ENCODE measurements around the gene TP53RK.

Gene TP53RK

DNA sequence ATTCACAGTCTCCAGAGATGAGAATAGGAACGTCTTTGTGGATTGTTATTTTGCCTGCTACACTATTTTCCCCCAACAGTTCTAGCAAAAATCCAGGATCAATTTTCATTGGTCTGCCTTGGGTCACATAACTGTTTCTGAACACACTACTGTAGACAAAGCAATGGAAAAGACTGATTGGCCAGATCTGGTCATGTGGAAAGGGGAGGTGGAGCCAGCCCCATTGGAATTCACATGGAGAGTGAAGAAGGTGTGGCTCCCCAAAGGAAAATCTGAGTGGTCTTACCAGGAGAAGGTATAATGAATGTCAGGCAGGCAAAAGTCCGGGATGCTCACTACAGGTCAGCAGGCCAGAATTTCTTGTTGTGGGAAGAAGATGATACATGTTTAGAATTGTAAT, 9.5 kb upstream of the TP53RK start:
- no CpG with 5 or more reads among the region's 2 CpGs for WGBS (ENCODE audit: extremely low coverage, insufficient coverage, insufficient read length)
- H3K79me1 ChIP-seq (ENCODE audit: low read length) = no peaks in the 10 kb centered on the region
- H2BK120ac ChIP-seq (ENCODE audit: insufficient read depth, low read length, poor library complexity) = no peak overlapping the region
- peak in 1 of 2 donors; percentile 36 for DNase-seq
- no peaks in the 10 kb centered on the region for H3K79me2 ChIP-seq (ENCODE audit: control insufficient read depth, insufficient read depth, low read length, poor library complexity)
- H3K23ac ChIP-seq (ENCODE audit: low read length) = no peak overlapping the region
- H3K18ac ChIP-seq (ENCODE audit: low read length) = no peak overlapping the region
- no peak overlapping the region for H3K4me2 ChIP-seq (ENCODE audit: low read length)
- H3K4me1 ChIP-seq (ENCODE audit: control insufficient read depth in 1 of 2, insufficient read depth in 2 of 2, low read length in 2 of 2) = peaks cover 5 to 9% of the 10 kb centered on the region in 2 experiments
- no peak overlapping the region for H4K12ac ChIP-seq (ENCODE audit: low read depth, low read length)
- H2AK5ac ChIP-seq (ENCODE audit: low read length) = no peak overlapping the region
- H2AFZ ChIP-seq (ENCODE audit: insufficient read depth, low read length, poor library complexity) = no peak overlapping the region
- no peak overlapping the region for H3K9ac ChIP-seq (ENCODE audit: low read length)
- H3K27ac ChIP-seq (ENCODE audit: low read depth, low read length) = no peak overlapping the region
- H3K9me3 ChIP-seq (ENCODE audit: insufficient read depth, low read depth, low read length) = no peaks in the 10 kb centered on the region
- H3K14ac ChIP-seq (ENCODE audit: low read length) = no peak overlapping the region
- H2BK5ac ChIP-seq (ENCODE audit: low read depth, low read length, poor library complexity) = no peak overlapping the region
- no peak overlapping the region for H3K4me3 ChIP-seq (ENCODE audit: low read depth, low read length)
- no peak overlapping the region for H2BK12ac ChIP-seq (ENCODE audit: low read length)
- no peak overlapping the region for H3K4ac ChIP-seq (ENCODE audit: low read depth, low read length)
- H4K8ac ChIP-seq (ENCODE audit: low read depth, low read length) = no peak overlapping the region
- H4K91ac ChIP-seq (ENCODE audit: low read depth, low read length) = no peak overlapping the region
- H3K36me3 ChIP-seq (ENCODE audit: control insufficient read depth in 1 of 2, insufficient read depth in 2 of 2, low read length in 2 of 2) = no peaks in the 10 kb centered on the region
- no peaks in the 10 kb centered on the region for H3K27me3 ChIP-seq (ENCODE audit: insufficient read depth, low read length)

DNA sequence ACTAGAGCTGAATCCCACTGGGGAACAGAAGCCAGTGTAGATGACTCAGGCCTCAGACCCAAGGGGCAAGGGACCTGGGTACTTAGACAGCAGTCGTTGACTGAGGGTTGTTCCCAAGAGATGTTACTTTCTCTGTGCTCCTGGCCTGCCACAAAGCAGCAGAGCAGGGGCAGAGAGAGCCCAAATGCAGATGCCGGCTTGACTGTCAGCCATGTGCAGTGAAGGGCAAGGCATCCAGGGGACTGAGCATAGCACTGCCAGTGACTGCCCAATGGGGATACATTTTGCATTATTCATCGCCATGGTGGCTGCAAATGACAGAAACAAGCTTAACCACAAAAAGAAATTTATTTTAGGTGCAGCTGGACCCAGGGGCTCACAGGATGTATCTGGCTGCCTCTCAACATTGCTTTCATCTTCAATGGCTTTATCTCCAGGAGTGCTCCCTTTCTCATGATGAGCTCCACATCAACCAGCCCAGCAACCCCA, 7.6 kb upstream of the TP53RK start:
- H3K14ac ChIP-seq (ENCODE audit: low read length) = no peak overlapping the region
- no peak overlapping the region for H3K23ac ChIP-seq (ENCODE audit: low read length)
- no peak overlapping the region for H3K4me2 ChIP-seq (ENCODE audit: low read length)
- H2BK12ac ChIP-seq (ENCODE audit: low read length) = no peak overlapping the region
- no peak overlapping the region for H4K8ac ChIP-seq (ENCODE audit: low read depth, low read length)
- no peaks in the 10 kb centered on the region for H3K79me2 ChIP-seq (ENCODE audit: control insufficient read depth, insufficient read depth, low read length, poor library complexity)
- peaks cover 3 to 6% of the 10 kb centered on the region in 2 experiments for H3K4me1 ChIP-seq (ENCODE audit: control insufficient read depth in 1 of 2, insufficient read depth in 2 of 2, low read length in 2 of 2)
- no peak overlapping the region for H2AFZ ChIP-seq (ENCODE audit: insufficient read depth, low read length, poor library complexity)
- no peaks in the 10 kb centered on the region for H3K79me1 ChIP-seq (ENCODE audit: low read length)
- no CpG with 5 or more reads among the region's 3 CpGs for WGBS (ENCODE audit: extremely low coverage, insufficient coverage, insufficient read length)
- no peak overlapping the region for H2BK5ac ChIP-seq (ENCODE audit: low read depth, low read length, poor library complexity)
- H3K4ac ChIP-seq (ENCODE audit: low read depth, low read length) = no peak overlapping the region
- no peaks in the 10 kb centered on the region for H3K36me3 ChIP-seq (ENCODE audit: control insufficient read depth in 1 of 2, insufficient read depth in 2 of 2, low read length in 2 of 2)
- no peaks in the 10 kb centered on the region for H3K27me3 ChIP-seq (ENCODE audit: insufficient read depth, low read length)
- no peak overlapping the region for H4K91ac ChIP-seq (ENCODE audit: low read depth, low read length)
- no peak overlapping the region for H3K4me3 ChIP-seq (ENCODE audit: low read depth, low read length)
- H3K9ac ChIP-seq (ENCODE audit: low read length) = no peak overlapping the region
- no peak overlapping the region for H3K27ac ChIP-seq (ENCODE audit: low read depth, low read length)
- H2BK120ac ChIP-seq (ENCODE audit: insufficient read depth, low read length, poor library complexity) = no peak overlapping the region
- H4K12ac ChIP-seq (ENCODE audit: low read depth, low read length) = no peak overlapping the region
- no peaks in the 10 kb centered on the region for H3K9me3 ChIP-seq (ENCODE audit: insufficient read depth, low read depth, low read length)
- no peak overlapping the region for H2AK5ac ChIP-seq (ENCODE audit: low read length)
- H3K18ac ChIP-seq (ENCODE audit: low read length) = no peak overlapping the region
- DNase-seq = no peak

DNA sequence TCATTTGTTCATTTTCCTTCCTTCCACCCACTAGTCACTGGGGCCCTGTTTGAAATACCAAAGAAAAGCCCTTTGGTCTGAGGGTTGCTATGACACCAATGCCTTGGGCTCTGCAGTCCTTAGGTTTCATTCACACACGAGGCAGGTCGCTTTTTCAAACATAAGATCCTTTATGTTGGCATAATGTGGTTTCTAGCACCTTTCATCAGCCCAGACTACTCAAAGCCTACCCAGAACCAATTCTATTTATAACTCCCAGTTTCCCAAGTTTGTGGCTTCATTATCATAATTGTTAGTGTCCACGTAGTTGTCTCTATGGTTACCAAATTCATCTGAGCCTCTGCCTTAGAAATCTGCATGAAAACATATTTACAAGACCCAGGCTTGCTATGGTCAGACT, 6.6 kb upstream of the TP53RK start:
- Histone ChIP-seq H3K23ac (ENCODE audit: low read length) (no peak overlapping the region), H2AK5ac (ENCODE audit: low read length) (no peak overlapping the region), H3K18ac (ENCODE audit: low read length) (no peak overlapping the region), H3K4ac (ENCODE audit: low read depth, low read length) (no peak overlapping the region), H3K4me1 (ENCODE audit: control insufficient read depth in 1 of 2, insufficient read depth in 2 of 2, low read length in 2 of 2) (peaks cover 3 to 6% of the 10 kb centered on the region in 2 experiments), H3K9me3 (ENCODE audit: insufficient read depth, low read depth, low read length) (no peaks in the 10 kb centered on the region), H3K27me3 (ENCODE audit: insufficient read depth, low read length) (no peaks in the 10 kb centered on the region), H4K91ac (ENCODE audit: low read depth, low read length) (no peak overlapping the region), H3K36me3 (ENCODE audit: control insufficient read depth in 1 of 2, insufficient read depth in 2 of 2, low read length in 2 of 2) (no peaks in the 10 kb centered on the region), H3K9ac (ENCODE audit: low read length) (no peak overlapping the region), H2BK5ac (ENCODE audit: low read depth, low read length, poor library complexity) (no peak overlapping the region), H2BK12ac (ENCODE audit: low read length) (no peak overlapping the region), H4K12ac (ENCODE audit: low read depth, low read length) (no peak overlapping the region), H2AFZ (ENCODE audit: insufficient read depth, low read length, poor library complexity) (no peak overlapping the region), H4K8ac (ENCODE audit: low read depth, low read length) (no peak overlapping the region), H3K4me2 (ENCODE audit: low read length) (no peak overlapping the region), H3K27ac (ENCODE audit: low read depth, low read length) (no peak overlapping the region), H3K4me3 (ENCODE audit: low read depth, low read length) (no peak overlapping the region), H3K79me1 (ENCODE audit: low read length) (no peaks in the 10 kb centered on the region), H3K14ac (ENCODE audit: low read length) (no peak overlapping the region), H2BK120ac (ENCODE audit: insufficient read depth, low read length, poor library complexity) (no peak overlapping the region), H3K79me2 (ENCODE audit: control insufficient read depth, insufficient read depth, low read length, poor library complexity) (no peaks in the 10 kb centered on the region)
- DNase-seq = no peak
- WGBS (ENCODE audit: extremely low coverage, insufficient coverage, insufficient read length) = no CpG with 5 or more reads among the region's 3 CpGs

DNA sequence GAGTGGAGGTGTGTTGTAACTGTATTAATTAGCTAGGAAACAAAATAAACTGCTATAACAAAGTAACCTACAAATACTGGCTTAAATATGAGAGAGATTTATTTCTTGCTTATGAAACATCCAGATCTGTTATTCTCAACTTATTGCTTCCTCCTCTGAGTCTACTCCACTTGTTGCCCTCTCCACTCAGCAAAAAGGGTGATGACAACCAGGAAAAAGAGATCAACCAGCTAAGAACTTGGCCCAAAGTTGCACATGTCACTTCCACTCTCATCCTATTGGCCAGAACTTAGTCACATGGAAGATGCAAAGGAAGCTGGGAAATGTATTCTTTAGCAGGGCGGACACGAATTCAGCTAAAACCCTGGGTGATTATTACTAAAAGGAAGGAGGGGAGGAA, 5.2 kb upstream of the TP53RK start:
- Histone ChIP-seq H2BK120ac (ENCODE audit: insufficient read depth, low read length, poor library complexity) (no peak overlapping the region), H3K27me3 (ENCODE audit: insufficient read depth, low read length) (no peaks in the 10 kb centered on the region), H3K23ac (ENCODE audit: low read length) (no peak overlapping the region), H3K4me3 (ENCODE audit: low read depth, low read length) (no peak overlapping the region), H3K18ac (ENCODE audit: low read length) (no peak overlapping the region), H3K4me2 (ENCODE audit: low read length) (no peak overlapping the region), H3K4ac (ENCODE audit: low read depth, low read length) (no peak overlapping the region), H3K9ac (ENCODE audit: low read length) (no peak overlapping the region), H3K4me1 (ENCODE audit: control insufficient read depth in 1 of 2, insufficient read depth in 2 of 2, low read length in 2 of 2) (no peaks in the 10 kb centered on the region), H2AFZ (ENCODE audit: insufficient read depth, low read length, poor library complexity) (no peak overlapping the region), H3K9me3 (ENCODE audit: insufficient read depth, low read depth, low read length) (no peaks in the 10 kb centered on the region), H4K12ac (ENCODE audit: low read depth, low read length) (no peak overlapping the region), H2BK12ac (ENCODE audit: low read length) (no peak overlapping the region), H4K91ac (ENCODE audit: low read depth, low read length) (no peak overlapping the region), H2AK5ac (ENCODE audit: low read length) (no peak overlapping the region), H2BK5ac (ENCODE audit: low read depth, low read length, poor library complexity) (no peak overlapping the region), H3K36me3 (ENCODE audit: control insufficient read depth in 1 of 2, insufficient read depth in 2 of 2, low read length in 2 of 2) (no peaks in the 10 kb centered on the region), H3K14ac (ENCODE audit: low read length) (no peak overlapping the region), H3K79me2 (ENCODE audit: control insufficient read depth, insufficient read depth, low read length, poor library complexity) (no peaks in the 10 kb centered on the region), H4K8ac (ENCODE audit: low read depth, low read length) (peak overlapping the region; percentile 50), H3K27ac (ENCODE audit: low read depth, low read length) (no peak overlapping the region), H3K79me1 (ENCODE audit: low read length) (peaks cover 2% of the 10 kb centered on the region)
- WGBS (ENCODE audit: extremely low coverage, insufficient coverage, insufficient read length) = no CpG with 5 or more reads among the region's 2 CpGs
- DNase-seq = no peak

All from trophoblast cell (in vitro differentiated cells and primary cell).